GM19463 (cell line): ENCODE data around the gene ZSCAN23.
A peak's percentile ranks its signal among the peaks of the same experiment; 100 is the strongest.
"Not testable (repeated sequence)": the region's sequence is repeated elsewhere in the genome, so short reads cannot be mapped to it uniquely, and the experiment has no call there.

ENCODE experiments used
- ATAC-seq: cut with Tn5 transposase; IDR thresholded peaks from one replicate; pipeline ENCODE4 v1.9.1; 2021; ENCODE audit warnings: mild to moderate bottlenecking, moderate library complexity; ENCODE audit not compliant: unreplicated experiment

Gene ZSCAN23

DNA sequence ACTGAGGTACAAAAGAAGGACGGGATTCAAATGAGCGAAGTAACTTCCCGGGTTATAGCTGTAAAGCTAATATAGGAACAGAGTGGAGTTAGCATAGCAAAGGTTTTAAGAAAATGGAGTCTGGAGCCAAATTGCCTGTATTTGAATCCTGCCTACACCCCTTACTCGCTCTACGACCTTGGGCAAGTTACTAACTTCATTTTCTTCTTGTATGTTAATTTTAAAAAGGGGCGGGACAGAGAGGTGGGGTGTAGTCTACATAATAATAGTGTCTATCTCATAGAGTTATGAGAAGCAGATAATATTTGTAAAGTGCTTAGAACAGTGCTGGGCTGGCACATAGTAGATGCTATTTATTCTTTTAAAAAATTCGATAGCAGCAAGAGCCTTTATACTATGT is 705 bp downstream of the ZSCAN23 start:
- ATAC-seq: no peak

- no peak for ATAC-seq
These were observed 6.9 kb downstream of the ZSCAN23 start for GRCh38 chr6:28436404-28436803.

DNA sequence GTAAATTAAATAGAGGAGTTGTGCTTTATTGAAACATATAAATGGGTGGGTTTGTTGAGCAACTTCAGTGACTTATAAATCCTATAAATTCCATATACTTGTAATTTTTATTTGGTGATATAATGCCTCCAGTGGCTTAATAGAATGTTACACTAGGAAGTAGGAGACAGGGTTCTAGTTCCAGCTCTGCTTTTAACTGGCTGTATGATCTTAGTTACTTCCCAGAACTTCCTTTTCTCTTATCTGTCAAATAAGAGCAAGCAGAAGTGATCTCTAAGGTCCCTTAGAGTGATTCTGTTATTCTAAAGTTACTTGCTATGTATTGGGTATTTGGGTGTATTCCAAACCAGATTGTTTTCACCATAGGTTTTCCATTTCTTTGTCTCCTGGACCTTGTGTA is 10.2 kb downstream of the ZSCAN23 start:
- ATAC-seq: no peak

DNA sequence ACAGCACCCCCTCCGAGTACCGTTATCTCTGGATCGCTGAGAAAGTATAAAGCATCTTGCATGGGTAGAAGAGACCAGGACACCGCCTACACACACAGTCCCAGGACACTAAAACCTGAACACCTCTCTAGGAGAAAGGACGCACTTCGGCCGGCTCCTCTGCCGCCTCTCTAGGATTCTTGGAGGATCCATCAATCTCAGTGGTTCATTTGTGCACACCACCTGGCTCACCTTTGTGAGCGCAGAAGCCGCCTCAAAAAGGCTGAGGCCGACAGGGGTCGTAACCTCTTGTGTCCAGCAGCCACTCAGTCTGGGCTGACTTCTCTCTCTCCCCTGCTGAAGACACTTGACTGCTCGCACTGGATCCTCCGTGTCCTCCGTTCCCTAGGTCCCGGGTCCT is 13.5 kb downstream of the ZSCAN23 start:
- no peak for ATAC-seq

GRCh38 chr6:28425944-28426541 is 17.2 kb downstream of the ZSCAN23 start:
- ATAC-seq: no peak

GRCh38 chr6:28424163-28424562 is 19.1 kb downstream of the ZSCAN23 start:
- ATAC-seq: no peak

- ATAC-seq: no peak
These were observed 19.7 kb downstream of the ZSCAN23 start for GRCh38 chr6:28423546-28423945.

DNA sequence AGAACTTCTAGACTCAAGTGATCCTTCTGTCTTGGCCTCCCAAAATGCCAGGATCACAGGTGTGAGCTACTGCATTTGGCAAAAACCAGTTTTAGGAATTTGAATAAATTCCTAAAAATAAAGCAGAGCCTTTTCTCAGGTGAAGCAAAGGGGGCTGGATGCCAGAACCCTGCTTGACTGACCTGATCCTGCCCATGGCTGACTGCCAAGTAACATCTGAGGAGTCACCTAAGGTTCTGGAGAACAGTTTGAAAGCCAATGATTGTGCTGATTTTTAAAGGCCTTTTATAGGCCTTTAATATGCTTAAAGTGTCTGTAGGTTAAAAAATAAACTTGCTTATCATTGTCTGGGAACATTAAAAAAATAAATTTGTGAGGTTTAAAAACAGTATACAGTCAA is 29.6 kb downstream of the ZSCAN23 start:
- no peak for ATAC-seq

DNA sequence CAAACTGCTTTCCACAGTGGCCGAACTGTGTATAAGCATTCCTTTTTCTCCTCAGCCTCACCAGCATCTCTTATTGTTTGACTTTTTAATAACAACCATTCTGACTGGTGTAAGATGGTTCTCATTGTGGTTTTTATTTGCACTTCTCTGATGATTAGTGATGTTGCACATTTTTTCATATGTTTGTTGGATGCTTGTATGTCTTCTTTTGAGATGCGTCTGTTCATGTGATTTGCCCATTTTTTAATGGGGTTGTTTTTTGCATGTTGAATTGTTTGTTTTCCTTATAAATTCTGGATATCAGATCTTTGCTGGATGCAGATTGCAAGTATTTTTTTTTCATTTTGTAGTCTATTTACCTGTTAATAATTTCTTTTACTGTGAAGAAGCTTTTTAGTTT is 32.5 kb downstream of the ZSCAN23 start:
- no peak for ATAC-seq

DNA sequence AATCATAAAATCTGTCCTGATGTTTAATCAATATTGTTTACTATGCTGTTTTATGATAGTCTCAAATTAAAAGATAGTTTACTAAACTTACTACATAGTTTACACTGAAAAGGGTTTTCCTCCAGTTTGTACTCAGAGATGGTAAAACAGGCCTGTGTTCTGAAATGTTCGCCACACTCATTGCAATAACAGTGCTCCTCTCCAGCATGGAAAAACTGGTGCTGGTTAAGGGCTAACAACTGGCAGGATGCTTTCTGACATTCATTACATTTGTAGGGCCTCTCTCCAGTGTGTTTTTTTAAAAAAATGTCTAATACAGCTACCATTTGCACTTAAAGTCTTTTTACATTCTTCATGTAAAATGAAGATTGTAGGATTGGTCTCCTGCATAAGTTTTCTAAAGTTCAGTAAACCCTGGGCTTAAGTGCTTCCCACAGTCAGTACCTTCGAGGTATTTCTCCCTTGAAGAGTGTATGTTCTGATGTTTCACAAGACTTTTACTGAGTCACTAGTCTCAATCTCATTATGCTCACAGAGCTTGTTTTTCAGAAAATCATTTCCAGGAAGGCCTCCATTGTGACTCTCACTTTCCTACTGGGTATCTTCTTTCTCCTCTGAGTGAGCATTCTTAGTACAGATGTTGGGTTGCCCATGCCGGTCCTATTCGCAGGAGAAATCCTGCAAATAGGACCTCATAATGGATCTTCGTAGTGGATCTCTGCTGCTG is 35.1 kb downstream of the ZSCAN23 start:
- no peak for ATAC-seq

DNA sequence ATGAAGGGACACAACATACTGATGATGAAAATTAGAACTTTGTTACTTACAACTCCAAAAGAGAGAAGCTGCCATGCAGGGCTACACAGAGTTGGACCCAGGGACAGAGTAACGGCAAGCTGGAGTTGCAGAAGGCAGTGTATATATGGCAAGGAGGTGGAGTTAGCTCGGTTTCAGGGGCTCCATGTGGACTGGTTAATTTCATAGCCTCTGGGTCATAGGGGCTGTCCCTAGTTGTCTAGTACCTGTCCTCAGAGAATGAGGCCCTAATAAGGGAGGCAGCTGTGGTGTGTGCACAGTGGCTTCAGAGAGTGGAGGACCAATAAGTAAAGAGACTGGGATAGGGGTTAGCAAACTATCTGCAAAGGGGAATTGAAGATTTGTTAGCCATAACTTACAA is 35.9 kb downstream of the ZSCAN23 start:
- ATAC-seq: no peak

- not testable (repeated sequence) for ATAC-seq
These were observed 39.4 kb downstream of the ZSCAN23 start for GRCh38 chr6:28403923-28404322.

- no peak for ATAC-seq
These were observed 41.1 kb downstream of the ZSCAN23 start for GRCh38 chr6:28402197-28402596.

DNA sequence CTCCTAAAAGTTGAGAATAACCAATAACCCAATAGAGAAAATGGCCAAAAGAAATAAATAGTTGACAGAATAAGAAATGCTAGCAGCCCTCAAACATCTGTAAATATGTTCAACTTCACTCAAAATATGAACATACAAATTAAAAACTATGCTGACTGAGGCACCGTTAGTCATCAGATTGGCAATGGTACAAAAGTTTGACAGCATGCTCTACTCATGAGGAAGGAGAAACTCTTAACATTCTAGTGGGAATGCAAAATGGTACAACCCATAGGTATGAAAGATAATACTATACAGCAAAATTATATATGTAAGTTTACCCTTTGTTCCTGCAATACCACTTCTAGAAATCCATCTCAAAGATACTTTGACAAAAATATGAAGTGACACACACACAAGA is 42.1 kb downstream of the ZSCAN23 start:
- no peak for ATAC-seq

DNA sequence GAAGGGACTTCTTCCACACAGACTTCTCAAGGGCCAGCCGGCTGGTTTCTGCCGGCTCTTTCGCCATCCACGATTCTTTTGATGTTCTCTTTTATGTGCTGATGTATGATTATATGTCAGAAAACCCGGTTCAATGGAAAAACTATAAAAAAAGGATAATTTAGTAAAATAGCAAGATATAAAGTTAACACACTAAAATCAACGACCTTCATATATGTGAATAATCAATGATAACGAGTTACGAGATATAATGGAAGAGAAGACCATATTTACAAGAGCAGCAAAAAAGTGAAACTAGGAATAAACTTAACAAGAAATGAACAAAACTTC is 43.2 kb downstream of the ZSCAN23 start:
- no peak for ATAC-seq

DNA sequence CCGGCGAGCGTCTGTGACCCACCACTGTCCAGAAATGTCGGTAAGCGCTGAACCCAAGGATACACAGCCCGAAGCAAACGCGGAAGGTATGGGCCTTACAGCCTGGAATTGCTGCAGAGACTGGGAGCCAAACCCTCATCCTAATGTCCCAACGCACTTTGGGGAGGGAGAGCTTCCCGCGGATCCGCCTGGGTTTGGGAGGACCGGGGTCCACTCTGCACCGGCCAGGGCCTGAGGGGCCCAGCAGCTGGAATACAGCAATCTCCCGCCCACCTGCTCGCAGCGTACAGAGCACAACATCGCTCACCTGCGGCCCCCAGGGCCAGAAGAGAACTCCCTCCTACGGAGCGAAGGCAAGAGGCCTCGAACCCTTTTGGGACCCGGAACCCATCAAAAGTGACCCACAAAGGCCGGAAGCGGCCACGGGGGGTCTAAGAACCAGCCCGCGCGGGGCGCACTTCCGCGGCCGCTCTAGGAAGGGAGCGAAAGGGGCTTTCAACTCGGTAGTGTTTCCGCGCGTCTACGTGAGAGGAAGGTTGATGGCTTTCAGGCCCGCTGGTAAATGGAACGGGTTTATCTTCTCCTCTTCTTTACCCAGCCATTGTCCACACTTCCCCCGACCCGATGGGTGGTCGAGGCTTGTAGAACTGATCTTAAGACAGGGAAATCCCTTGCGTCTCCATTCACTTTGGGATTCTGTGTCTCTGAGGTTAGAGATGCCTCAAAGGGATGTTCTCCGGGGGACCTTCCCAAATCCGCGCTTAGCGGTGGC is 43.8 kb downstream of the ZSCAN23 start, which contains the start of gene ZSCAN12:
Gene ZSCAN12 (minus strand): TSS at position 398 of the 772 bp plus-strand sequence. CDS start 1,342 bp downstream, outside the sequence.
- ATAC-seq: peak; percentile 90

- ATAC-seq: no peak
These were observed 47.4 kb downstream of the ZSCAN23 start for GRCh38 chr6:28395918-28396317.

DNA sequence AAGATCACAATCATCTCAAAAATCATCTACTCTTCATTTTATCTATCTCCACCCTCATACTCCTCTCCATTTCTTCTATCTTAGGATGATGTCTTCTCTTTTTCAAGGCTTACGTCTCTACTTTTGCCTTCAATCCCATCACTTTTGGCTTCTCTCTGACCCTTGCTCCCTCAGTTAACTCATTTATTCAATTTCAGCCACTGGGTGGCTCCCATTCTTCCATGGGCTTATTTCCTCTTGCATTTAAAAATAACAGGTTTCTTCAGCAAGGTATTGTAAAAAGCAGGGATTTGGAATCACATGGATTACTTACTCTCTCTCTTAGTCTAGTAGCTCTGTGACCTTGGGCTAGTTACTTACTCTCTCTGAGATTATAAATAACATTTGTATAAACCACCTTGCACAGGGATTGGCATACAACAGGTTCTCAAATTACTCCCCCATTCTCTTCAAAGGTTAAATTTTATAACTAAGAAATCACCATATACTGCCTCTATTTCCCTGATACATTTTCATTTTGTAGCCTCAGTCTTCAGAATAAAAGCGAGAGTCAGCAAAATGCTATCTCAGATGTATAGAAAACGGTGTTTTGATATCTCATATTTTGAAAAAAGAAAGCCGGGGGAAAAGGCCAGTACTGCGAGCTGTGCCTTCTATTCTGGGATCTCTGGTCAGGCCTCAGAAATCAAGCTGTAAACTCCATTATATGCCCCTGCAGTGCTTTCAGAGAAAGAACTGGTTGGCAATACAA is 49.2 kb downstream of the ZSCAN23 start:
- ATAC-seq: no peak

DNA sequence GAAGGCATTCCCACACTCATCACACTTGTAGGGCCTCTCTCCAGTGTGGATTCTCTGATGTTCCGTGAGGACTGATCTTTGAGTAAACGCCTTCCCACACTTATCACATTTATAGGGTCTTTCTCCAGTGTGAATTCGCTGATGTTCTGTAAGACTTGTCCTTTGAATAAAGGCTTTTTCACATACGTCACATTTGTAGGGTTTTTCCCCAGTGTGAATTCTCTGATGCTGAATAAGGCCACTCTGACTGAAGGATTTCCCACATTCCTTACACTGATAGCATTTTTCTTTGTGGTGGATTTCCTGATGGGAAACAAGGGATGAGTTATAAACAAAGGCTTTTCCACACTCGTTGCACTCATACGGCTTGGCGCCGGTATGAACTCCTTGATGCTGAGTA is 52.6 kb downstream of the ZSCAN23 start:
- ATAC-seq: no peak

- ATAC-seq: no peak
These were observed 59.2 kb downstream of the ZSCAN23 start for GRCh38 chr6:28384143-28384533.
